Middle frontal gyrus (tissue), 1 donor: Measurements from ENCODE around the gene GNA12.
A peak's percentile ranks its signal among the peaks of the same experiment; 100 is the strongest.

Experiments
- DNase-seq: peaks from one replicate; pipeline ENCODE4 v3.0.0-alpha.2; 2015; ENCODE audit warnings: low spot score; ENCODE audit errors: extremely low spot score

GNA12 gene

DNA sequence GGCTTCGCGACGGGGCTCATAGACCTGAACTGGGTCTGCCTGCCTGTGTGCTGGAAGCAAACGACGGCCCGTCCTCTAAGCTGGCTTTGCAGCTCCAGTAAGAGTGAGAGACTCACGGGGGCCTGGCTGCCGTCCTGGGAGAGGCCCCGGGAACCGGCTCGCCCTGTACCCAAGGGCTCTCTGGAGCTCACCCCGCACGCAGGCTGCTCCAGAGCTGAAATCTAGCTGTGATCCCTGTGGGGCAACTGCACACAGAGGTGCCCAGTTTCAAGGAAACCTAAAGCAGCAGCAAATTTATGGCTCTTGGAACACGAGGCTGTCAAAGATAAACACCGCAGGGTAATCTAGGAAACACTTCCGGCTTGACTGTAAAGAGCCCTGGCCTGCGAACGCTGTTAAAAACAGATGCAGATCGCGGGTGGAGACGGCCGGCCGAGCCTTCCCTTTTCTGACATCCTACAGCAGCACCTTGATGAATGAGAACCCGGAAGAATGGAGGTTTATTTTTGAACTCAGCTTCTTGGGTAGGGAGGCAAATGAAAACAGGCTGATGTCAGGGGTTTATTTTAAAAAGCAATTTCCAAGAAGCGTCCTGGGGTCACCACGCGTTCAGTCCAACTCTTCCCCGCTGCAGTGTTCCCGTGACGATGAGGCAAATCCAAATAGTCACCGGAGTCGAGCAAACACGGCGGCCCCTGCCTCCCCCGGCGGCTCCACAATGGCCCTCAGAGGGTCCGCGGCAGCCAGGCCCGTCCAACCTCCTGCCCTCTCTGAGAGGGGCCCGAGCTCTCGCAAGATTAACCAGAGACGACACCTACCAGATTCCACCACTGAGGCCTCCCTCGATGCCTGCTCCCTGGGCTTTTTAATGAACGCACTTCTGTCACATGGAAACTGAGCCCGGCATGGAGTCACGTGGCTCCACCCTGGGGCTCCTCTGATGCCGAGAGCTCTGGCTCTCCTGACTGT is 126.5 kb downstream of the GNA12 start:
- no peak for DNase-seq

DNA sequence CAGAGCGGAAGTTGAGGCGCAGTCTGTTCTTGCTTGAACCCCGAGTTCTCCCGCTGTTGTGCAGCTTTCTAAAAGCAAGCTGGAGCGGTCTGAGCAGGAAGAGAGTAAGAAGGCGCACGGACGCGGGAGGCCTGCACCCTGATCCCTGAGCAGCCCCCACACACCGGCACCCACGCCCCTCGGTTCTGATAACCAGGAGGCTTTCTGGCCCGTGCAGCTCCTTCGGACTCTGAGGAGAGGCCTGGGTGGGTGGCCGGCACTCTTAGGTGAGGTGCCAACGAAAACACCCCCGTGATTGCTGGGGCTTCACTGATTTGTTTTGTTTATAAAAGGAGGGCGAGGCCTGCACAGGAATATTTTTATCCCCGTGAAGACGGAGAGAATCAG is 127.2 kb downstream of the GNA12 start:
- DNase-seq = no peak

DNA sequence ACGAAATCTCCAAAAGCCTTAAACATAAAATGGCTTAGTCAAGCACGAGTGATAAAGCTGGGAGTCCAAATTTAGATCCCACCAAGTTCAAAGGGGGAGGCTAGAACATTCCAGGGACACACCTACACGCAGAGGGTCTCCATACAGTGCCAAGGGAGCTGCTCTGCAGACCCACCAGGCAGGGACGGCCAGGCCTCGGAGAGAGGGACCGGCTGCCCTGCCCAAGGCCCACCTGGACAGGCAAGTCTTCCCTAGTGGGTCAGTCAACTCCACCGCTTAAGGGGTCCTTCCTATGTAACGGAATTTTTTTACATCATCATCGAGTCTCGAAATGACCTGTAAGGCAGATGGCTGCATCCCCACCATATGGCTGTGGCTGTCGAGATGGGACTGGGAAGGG is 127.6 kb downstream of the GNA12 start:
- no peak for DNase-seq

DNA sequence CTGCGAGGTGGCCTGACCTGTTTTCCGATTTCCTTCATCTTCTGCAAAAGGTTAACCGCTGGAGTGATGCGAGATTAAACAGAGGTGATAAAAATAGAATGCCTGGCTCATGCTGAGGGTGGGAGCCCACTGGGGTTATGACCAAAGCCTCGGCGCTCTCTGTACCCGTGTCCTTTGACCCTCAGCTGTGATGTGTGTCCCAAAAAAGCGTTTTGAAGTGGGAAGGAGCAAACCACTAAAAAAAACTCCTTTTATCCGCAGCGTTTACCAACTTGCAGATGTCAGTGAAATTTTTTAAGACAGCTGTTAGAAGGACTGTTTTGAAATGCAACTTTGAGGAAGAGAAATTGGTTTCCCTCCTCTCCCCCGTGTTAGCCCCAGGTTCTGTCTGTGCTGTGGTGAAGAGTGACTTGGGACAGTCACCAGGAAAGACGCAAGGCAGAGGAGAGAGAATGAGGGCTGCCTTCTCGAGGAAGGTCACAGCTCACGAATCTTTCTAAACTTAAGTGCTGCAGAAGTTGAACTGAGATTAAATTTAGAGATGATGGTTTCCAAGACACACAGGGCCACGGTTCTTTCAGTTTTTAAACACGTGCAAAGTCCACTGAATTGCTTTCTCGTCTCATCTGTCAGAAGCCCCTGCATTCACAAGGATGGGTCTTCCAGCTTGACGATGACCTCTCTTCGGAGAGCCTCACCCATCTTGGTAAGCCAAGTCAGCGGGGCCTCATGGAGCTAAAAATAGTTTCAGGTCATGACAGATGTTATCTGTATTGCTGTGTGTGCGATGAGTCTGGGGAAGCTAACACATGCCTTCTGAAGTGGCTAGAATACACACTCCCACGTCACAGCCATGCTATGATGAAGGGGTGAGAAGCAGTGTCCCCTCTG is 128.5 kb downstream of the GNA12 start:
- no peak for DNase-seq

DNA sequence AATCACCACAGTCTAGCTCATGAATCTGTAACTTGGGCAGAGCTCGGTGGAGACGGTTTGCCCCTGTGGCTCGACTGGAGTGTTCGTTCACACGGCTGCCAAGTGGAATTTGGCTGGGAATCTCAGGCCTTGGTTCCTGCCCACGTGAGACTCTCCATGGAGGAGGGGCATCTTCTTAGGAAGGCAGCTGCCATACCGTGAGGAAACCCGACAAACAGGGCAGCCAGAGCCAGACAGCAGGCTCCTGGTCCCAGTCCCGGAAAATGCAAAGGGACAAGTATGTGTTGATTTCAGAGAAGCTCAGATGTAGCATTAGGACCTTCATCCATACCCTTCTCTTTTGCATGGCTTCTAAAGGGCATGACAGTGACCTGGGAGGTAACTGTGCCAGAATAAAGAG is 129.5 kb downstream of the GNA12 start:
- no peak for DNase-seq

DNA sequence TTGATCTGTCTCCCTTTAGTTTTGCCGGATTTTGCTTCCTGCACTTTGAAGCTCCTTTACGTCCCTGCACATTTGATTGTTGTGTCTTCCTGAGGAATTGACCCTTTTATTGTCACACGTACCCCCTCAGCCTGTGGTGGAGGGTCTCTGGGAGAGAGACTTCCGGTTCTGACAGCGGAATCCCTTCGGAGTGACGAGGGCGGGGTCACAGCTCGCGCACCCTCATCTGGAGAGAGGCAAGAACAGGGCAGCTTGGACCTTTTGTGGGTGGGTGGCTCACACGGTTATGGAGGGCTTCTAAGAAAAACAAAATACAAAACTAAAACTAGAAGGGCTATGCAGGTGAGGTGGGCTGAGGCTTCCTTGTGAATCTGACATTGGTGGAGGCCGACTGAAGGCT is 130.1 kb downstream of the GNA12 start:
- DNase-seq = no peak

DNA sequence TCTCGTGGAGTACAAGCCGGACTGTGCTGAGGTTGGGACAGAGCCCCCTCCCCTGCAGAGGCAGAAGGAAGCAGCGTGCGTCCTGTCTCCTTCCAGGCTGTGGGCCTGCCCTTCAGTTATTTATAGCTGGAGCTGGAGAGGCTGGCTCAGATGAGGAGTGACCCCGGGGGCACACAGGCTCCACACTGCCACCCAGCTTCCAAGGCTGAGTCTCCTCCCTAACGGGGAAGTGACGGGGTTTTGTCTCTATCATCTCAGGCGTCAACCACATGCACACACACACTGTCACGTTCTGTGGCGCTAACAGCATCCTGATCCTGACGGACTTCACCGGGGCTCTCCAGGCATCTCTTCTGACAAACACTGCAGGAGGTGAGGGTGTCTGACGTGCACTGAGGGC is 130.7 kb downstream of the GNA12 start:
- DNase-seq = no peak

DNA sequence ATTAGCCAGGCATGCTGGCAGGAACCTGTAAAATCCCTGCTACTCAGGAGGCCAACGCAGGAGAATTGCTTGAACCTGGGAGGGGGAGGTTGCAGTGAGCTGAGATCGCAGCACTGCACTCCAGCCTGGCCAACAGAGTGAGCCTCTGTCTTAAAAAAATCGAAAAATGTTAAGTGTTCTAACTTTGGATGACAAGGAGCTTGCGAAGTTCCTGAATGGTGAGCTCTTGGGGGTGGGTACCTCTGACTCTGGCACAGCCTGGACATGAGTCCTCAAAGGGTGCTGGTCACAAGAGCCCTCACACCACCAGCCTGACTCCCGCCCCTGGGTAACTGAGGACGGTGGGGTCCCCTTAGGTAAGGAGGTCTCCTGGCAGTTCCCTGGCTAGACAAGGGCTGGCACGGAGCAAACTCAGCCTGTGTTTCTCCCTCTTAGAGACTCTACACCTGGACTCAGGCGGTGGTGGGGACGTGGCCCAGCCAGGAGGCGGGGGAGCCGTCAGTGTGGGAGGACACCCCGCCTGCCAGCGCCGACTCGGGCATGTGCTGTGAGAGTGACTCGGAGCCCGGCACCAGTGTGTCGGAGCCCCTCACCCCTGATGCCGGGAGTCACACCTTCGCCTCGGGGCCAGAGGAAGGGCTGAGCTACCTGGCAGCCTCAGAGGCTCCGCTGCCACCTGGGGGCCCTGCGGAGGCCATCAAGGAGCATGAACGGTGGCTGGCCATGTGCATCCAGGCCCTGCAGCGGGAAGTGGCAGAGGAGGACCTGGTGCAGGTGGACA is 132.0 kb downstream of the GNA12 start:
- DNase-seq = no peak

DNA sequence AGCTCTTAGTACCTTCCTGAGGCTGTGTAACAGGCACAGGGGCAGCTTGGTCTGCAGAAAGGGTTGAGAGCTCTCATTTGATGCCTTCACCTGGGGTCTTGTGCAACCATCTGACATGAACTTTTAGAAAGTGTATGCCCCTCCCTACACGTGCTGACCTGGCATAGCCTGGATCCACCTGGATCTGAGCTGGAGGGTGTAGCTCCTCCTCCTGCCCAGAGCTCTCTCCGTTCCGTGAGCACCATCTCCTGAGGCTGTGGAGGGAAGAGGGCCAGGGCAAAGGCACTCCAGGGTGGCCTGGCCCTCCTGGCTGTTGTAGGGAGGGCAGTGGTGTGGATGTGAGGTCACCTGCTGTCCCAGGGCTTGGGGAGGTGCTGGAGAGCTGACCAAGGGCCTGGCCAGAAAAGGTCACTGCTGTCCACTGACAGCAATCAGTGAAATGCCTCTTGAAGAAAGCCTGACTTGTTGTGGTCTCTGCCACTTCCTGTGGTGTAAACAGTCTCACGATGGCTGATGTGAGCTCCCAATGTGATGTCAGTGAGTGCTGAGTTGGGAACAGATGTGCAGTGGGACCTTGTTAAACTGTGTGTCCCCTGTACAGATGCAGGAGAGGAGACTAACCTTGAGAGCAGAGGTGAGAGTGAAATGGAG is 133.1 kb downstream of the GNA12 start:
- DNase-seq = no peak

DNA sequence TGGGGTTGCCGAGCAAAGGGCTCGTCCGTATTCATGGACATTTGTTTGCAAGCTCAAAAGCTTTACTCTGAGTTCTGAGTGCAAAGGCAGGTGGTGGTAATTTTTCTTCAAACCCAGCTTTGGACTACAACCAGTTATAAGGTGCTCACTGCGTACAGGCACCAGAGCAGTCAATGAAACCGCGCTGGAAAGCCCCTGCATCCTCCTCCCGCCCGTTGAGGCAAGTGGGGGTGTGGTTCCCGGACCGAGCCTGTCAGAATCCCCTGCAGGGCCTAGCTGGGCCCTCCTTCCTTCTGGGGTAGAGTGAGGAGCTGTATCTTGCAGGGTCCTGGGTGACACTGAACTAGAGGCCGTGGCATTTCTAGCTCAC is 133.8 kb downstream of the GNA12 start:
- DNase-seq = no peak

DNA sequence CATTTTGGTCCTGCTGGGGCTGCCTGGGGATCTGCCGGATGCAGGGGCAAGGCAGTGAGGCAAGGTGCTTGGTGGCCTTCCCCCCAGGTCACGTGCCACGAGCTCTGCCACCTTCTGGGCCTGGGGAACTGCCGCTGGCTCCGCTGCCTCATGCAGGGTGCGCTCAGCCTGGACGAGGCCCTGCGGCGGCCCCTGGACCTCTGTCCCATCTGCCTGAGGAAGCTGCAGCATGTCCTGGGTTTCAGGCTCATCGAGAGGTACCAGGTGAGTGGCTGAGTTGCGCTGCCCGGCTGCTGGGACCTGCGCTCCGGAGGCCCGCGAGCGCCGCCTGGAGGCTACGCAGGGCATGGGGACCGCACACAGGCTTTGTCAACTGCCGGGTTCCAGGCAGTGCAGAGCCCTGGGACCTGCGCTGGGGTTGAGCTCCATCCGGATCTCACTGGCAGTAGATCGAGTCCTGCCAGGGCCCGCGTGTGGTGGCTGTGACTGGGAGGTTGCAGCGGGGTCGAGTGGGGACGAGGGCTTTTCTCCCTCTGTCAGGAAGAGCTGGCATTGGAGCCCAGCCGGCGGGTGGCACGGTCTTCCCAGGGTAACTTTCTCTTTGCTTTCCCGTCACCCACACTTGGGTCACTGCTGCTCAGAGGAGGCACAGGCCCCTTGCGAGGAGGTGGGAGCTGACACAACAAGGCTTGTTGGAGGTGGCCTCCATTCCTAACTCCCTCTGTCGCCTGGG is 134.4 kb downstream of the GNA12 start:
- no peak for DNase-seq

DNA sequence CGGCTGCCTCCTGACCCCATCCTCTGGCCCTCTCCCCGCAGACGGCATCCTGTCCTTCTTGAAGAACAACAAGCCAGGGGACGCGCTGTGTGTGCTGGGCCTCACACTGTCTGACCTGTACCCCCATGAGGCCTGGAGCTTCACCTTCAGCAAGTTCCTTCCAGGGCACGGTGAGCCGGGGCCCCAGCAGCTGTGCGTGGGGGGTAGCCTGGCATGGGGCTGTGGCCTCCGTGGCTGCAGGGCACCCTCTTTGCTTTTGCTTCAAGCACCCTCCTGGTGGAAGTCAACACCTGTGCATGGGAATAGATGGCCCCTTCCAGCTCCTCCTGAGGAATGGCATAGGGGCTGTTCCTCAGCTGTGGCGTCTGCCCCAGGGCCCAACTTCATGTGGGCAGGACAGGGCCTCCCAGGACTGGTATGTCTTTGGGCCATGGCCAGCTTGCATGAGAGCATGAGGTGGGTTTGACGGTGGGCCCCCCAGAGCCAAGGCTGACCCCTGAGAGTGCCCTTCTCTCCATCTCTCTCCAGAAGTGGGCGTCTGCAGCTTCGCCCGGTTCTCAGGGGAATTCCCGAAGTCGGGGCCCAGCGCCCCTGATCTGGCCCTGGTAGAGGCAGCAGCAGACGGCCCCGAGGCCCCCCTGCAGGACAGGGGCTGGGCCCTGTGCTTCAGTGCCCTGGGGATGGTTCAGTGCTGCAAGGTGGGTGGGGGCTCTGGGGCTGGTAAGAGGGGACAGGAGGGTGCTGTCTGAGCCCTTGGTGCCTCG is 135.4 kb downstream of the GNA12 start:
- DNase-seq = no peak

DNA sequence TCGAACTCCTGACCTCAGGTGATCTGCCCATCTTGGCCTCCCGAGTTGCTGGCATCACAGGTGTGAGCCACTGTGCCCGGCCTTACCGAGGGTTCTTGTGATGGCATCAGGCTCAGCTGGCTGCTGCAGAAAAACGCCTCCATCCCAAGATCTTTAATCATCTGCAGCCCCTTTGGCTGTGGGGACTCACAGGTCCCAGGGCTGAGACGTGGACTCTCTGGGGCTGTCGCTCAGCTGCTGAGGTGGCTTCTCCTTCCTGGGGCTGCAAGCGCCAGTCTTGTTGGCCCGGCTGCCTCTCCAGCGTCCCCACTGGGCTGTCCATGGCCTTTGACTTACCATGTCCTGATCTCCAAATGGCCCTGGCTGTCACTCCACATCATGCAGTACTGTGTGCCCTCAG is 136.1 kb downstream of the GNA12 start:
- no peak for DNase-seq

DNA sequence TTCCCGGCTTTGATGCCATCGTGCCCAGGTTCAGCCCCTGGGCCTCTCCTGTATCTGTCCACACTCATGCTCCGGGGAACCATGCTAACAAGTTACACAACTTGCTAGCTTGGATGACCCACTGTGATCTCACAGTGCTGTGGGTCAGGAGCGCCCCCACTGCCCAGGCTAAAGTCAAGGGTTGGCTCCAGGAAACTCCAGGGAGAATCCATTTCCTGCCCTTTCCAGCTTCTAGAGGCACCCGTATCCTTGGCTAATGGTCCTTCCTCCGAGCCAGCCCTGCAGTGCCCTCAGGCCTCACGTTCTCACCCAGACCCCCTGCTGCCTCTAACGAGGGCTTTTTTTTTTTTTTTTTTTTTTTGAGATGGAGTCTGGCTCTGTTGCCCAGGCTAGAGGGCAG is 136.6 kb downstream of the GNA12 start:
- no peak for DNase-seq

DNA sequence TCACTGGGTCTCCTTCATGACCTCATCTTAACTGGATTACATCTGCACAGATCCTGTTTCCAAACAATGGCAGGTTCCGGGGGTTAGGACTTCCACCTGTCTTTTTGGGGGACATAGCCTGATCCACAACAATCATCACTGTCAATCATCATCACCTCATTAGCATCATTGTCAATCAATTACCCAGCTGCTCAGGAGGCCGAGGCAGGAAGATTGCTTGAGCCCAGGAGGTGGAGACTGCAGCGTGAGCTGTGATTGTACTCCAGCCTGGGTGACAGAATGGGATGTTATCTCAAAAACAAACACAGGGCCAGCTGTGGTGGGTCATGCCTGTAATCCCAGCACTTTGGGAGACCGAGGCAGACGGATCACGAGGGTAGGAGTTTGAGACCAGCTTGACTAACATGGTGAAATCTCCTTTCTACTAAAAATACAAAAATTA is 137.4 kb downstream of the GNA12 start:
- DNase-seq = no peak

DNA sequence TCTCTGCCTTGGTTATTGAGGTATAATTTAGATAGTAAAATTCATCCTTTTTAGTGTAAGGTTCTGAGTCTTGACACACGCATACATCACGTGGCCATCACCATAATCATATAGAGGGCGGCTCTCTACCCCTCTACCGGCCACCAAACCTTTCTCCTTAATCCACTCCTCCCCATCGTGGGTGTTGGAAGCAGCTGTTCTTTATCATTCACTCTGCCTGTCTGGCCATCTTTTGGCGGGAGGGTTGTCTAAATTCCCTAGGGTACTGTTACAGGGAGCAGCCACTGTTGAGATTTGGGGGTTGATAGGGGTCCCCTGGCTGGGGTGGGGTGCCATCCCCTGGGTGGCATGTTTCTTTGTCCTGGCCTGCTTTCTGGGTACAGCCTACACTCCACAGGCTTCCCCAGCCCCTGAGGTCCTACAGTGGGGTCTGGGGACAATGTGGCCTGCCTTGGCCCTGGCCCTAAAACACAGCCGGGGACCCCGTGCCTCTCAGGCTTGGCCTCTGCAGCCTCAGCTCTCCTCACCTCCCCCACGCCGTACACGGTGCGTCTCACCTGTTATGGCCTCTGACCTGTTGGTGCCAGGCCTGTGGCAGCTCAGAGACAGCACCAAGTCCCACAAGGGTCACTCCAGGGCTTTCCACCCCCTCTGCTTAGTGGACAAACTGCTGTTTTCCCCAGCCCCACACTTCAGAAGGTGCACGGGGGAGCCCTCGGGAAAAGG is 138.6 kb downstream of the GNA12 start:
- no peak for DNase-seq

DNA sequence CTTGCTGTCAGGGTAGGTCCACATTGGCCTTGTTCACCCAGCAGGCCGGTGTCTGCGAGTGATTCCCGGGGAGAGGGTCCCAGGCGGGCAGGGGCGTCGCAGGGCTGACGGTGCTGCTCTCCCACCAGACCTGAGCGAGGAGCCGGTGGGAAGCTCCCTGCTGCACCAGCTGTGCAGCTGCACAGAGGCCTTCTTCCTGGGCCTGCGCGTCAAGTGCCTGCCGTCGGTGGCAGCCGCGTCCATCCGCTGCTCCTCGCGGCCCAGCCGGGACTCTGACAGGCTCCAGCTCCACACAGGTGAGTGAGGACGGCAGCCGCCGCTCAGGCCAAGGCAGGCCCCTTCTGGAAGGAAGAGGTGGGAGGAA is 141.5 kb downstream of the GNA12 start:
- no peak for DNase-seq

DNA sequence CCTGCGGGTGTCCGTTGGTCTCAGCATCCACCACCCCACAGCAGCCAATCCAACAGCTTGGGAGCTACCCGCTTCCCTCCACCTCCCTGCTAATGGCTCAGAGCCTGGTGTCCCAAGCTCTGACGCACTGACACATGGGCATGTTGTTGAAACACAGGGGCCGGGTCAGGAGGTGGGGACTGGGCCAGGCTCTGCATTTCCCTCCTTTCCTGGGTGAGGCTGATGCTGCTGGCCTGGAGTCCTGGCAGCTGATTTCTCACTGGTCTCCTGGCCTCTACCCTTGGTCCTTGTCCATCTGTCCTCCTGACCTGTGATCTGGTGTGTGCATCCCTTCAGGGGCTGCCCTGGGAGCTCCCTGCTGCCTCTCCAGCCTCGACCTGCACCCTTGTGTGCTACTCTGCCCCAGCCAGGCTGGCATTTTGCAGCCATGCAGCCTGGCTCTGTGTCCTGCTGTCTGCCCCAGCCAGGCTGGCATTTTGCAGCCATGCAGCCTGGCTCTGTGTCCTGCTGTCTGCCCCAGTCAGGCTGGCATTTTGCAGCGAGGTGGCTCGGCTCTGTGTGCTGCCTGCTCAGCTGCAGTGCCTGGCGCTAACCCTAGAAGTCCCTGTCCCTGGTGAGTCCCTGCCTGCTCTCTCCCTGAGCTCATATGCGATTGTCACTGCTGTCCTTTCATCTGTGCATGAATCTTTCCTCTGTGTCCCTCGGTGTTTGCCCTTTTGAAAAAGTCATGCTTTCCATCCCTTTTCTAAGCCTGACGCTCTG is 142.1 kb downstream of the GNA12 start:
- peak; percentile 66 for DNase-seq
